Right cardiac atrium (tissue), 5 donors: Measurements from ENCODE around the gene VANGL1. TPM values are rescaled to one million over a fixed set of nuclear protein-coding genes. Genes with fewer than 3 reads are reported as not detected.

Experiments
- ATAC-seq, 2 donors: fragments of 200-7000 bp; cut with Tn5 transposase; one replicate each; pipeline versions ENCODE4 v1.8.0 to v1.9.1; 2020; ENCODE audit warnings: moderate library complexity in 2 of 2, mild to moderate bottlenecking in 1 of 2
- DNase-seq, 3 donors: peaks; one replicate each; pipeline ENCODE4 v3.0.0-alpha.2; 2020
- H3K27ac ChIP-seq: one replicate; pipeline ENCODE4 v1.5.1; 2013; ENCODE audit warnings: mild to moderate bottlenecking, low read length, control low read depth, moderate library complexity
- H3K27me3 ChIP-seq: one replicate; pipeline ENCODE4 v1.6.1; 2013; ENCODE audit not compliant: control insufficient read depth, insufficient read depth
- H3K4me1 ChIP-seq: one replicate; pipeline ENCODE4 v1.6.1; 2013; ENCODE audit warnings: low read length; ENCODE audit not compliant: control insufficient read depth, insufficient read depth
- H3K4me3 ChIP-seq: one replicate; pipeline ENCODE4 v1.5.1; 2013; ENCODE audit warnings: low read length, control low read depth
- H3K9me3 ChIP-seq: one replicate; pipeline ENCODE4 v1.6.1; 2013; ENCODE audit warnings: low read length; ENCODE audit not compliant: control insufficient read depth
- WGBS: extraction: QIAGEN DNeasy Blood & Tissue Kit; methylation state at CpG from one replicate; pipeline ENCODE4 v1.1.7; 2013; 5-methylcytosine and 5-hydroxymethylcytosine counted together
- intact Hi-C, 4 donors: fragments of 100-400 bp; cut with DNase I; formaldehyde crosslinking; loops; one replicate each; pipeline versions ENCODE4 v1.11.0 to v1.14.0; 2022 to 2023
- polyA plus RNA-seq: library from polyadenylated mRNA; stranded (reverse); fragments of 200-250 nt; gene quantifications from one replicate; pipeline ENCODE4 v1.2.3, GENCODE V29; 2013
- total RNA-seq, 4 donors: library from RNA; stranded (reverse); fragmentation: NEBNext Ultra II Directional; extraction: Animal tissue kit (Norgen Biotek cat#: 25700); gene quantifications; one replicate each; pipeline ENCODE4 v1.2.1, GENCODE V29; 2021
- donor health status: healthy with polysubstance abuse.
- donor health status: DM: no; HTN: yes; CAD: no.
- donor health status: DM: no; HTN: no; CAD: no.
- donor health status: DM: no; HTN: yes; CAD: no; lungs with severe emphysema.
- donor health status: DM: yes; HTN: yes; CAD: no.

The VANGL1 gene
- total and polyA plus RNA-seq, 5 donors, result 2.2 to 7.5 (median 6.3) TPM

GRCh38 chr1:115719285-115719684 is 77.5 kb downstream of the VANGL1 start:
- no peaks in the 10 kb centered on the region for H3K4me1 ChIP-seq
- ATAC-seq, result no peak
- intact Hi-C loops, result loop anchor here (5.0 to 10.0 kb wide), 3 partner anchors 43 to 48 kb away; partner anchors contain the start of gene CASQ2 (in 3 of the 4)

GRCh38 chr1:115722221-115722620 is 80.5 kb downstream of the VANGL1 start:
- 95% methylated on average over 1 of the region's 1 CpG for whole genome bisulfite sequencing
- ATAC-seq, result no peak
- no peak overlapping the region for H3K27ac ChIP-seq
- H3K4me3 ChIP-seq, result no peak overlapping the region
- intact Hi-C loops, result no loop called here
- H3K27me3 ChIP-seq, result no peaks in the 10 kb centered on the region
- no peaks in the 10 kb centered on the region for H3K9me3 ChIP-seq
- no peaks in the 10 kb centered on the region for H3K4me1 ChIP-seq
- DNase-seq, result no peak

More at GRCh38 chr1:115719285-115719684, 77.5 kb downstream of the VANGL1 start:
- Histone ChIP-seq H3K27me3 (no peaks in the 10 kb centered on the region), H3K27ac (no peak overlapping the region), H3K9me3 (no peaks in the 10 kb centered on the region), H3K4me3 (no peak overlapping the region)
- 91% methylated on average over 7 of the region's 7 CpGs for WGBS
- DNase-seq, result no peak

- DNase-seq (no peak), ATAC-seq (no peak)
- H3K27me3 ChIP-seq, result no peaks in the 10 kb centered on the region
- WGBS, result 83% methylated on average over 5 of the region's 5 CpGs
- H3K27ac ChIP-seq, result no peak overlapping the region
- intact Hi-C loops, result no loop called here
- no peak overlapping the region for H3K4me3 ChIP-seq
- no peaks in the 10 kb centered on the region for H3K9me3 ChIP-seq
- H3K4me1 ChIP-seq, result peaks cover 2% of the 10 kb centered on the region
Observed at GRCh38 chr1:115723756-115724155, 82.0 kb downstream of the VANGL1 start.

DNA sequence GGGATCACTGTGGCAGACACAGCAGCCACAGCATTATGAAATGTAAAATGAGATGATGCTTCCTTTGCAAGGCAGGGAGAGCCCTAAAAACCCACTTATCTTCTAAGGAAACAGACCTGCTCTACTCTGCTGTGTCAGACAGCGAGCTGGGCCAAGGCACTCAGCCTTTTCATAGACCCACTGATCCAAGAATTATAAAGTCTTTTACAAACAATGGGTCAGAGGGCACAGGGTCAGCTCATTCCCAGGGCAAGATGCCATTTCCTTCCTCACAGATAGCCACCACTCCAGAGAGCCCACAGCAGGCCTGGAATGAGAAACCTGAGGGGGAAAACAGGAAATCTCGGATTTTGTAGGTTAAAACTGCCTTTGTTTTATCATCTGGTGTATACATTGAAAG is 83.8 kb downstream of the VANGL1 start:
- peak; percentile 62 to 74 for ATAC-seq
- Histone ChIP-seq H3K27ac (no peak overlapping the region), H3K4me3 (no peak overlapping the region), H3K4me1 (peaks cover 2% of the 10 kb centered on the region), H3K9me3 (no peaks in the 10 kb centered on the region), H3K27me3 (no peaks in the 10 kb centered on the region)
- WGBS, result 50% methylated on average over 2 of the region's 2 CpGs
- intact Hi-C loops, result loop anchor here in 1 of 4 donors (5.0 kb wide), 1 partner anchor 42 kb away; the partner anchor contains the start of gene CASQ2
- DNase-seq, result peak; percentile 32 to 69 (median 63)

DNA sequence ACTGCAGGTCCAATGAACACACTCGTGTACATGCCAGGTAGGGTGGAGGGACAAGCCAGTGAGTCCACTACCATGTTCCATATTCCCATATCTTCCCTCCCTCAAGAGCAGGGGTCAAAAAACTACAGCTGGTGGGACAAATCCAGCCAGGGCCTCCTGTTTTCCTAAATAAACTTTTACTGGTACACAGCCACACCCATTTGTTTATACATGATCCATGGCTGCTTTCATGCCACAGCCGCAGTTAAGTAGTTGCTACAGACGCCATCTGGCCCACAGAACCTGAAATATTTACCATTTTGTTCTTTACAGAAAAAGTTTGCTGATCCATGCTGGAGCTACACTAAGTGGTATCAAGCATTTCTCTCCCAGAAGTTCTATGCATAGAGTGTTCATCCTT is 84.4 kb downstream of the VANGL1 start:
- Histone ChIP-seq H3K4me1 (peaks cover 2% of the 10 kb centered on the region), H3K9me3 (no peaks in the 10 kb centered on the region), H3K4me3 (no peak overlapping the region), H3K27me3 (no peaks in the 10 kb centered on the region), H3K27ac (no peak overlapping the region)
- intact Hi-C loops, result loop anchor here in 1 of 4 donors (5.0 kb wide), 1 partner anchor 41 kb away; the partner anchor contains the start of gene CASQ2
- ATAC-seq (no peak), DNase-seq (no peak)
- 71% methylated on average over 3 of the region's 3 CpGs for WGBS

GRCh38 chr1:115726570-115726969 is 84.8 kb downstream of the VANGL1 start:
- H3K27ac ChIP-seq, result no peak overlapping the region

GRCh38 chr1:115727706-115728249 is 86.0 kb downstream of the VANGL1 start:
- Histone ChIP-seq H3K4me3 (no peak overlapping the region), H3K27me3 (no peaks in the 10 kb centered on the region), H3K27ac (peak overlapping the region; percentile 65), H3K9me3 (no peaks in the 10 kb centered on the region), H3K4me1 (peaks cover 2% of the 10 kb centered on the region)
- WGBS, result 22% methylated on average over 7 of the region's 7 CpGs
- DNase-seq, result peak; percentile 81 to 87 (median 84)
- ATAC-seq, result peak; percentile 89 to 91
- intact Hi-C loops, result loop anchor here in 1 of 4 donors (5.0 kb wide), 1 partner anchor 40 kb away; the partner anchor contains the start of gene CASQ2

More at GRCh38 chr1:115726570-115726969, 84.8 kb downstream of the VANGL1 start:
- no peak for ATAC-seq
- Histone ChIP-seq H3K4me3 (no peak overlapping the region), H3K27me3 (no peaks in the 10 kb centered on the region), H3K4me1 (peaks cover 2% of the 10 kb centered on the region), H3K9me3 (no peaks in the 10 kb centered on the region)
- intact Hi-C loops, result loop anchor here in 1 of 4 donors (5.0 kb wide), 1 partner anchor 41 kb away; the partner anchor contains the start of gene CASQ2
- no peak for DNase-seq

DNA sequence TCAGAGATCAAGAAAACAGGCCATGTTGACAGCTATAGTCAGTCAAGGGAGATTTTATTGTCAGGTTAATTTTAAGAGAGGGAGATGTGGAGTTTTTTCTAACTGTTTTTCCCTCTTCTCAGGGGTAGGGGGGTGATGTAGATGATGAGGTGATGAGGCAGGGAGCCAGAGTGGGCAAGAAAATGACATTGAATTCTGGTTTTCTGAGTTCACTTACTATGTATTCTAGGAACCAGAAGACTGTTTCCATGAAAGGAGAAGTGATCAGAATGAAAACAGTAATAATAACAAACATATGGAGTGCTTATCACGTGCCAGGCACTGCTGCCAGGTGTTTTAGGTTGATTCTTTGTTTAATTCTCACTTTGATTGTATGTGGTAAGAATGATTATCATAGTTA is 86.6 kb downstream of the VANGL1 start:
- intact Hi-C loops, result loop anchor here in 1 of 4 donors (5.0 kb wide), 1 partner anchor 39 kb away; the partner anchor contains the start of gene CASQ2
- no peak for ATAC-seq

DNA sequence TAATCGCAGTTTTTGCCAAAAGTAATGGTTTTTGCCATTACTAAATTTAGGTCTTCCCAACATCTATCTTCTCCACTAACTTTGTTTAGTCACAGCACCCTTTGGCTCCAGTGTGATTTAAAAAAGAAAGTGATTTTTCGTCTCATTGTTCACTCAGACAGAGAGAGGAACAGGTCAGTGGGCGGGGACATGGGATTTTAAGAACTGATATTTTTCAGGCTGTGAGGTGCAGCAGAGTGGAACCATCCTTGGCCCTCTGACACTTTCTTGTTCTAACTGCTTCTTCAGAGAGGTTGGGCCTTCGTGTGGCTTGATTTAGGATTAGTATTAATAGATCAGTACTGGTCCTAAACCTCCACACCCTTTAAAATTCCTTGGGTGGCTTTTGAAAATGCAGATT is 88.0 kb downstream of the VANGL1 start:
- Histone ChIP-seq H3K27ac (no peak overlapping the region), H3K4me3 (no peak overlapping the region), H3K4me1 (peaks cover 2% of the 10 kb centered on the region), H3K27me3 (no peaks in the 10 kb centered on the region), H3K9me3 (no peaks in the 10 kb centered on the region)
- ATAC-seq, result no peak
- no peak for DNase-seq
- WGBS, result 85% methylated on average over 4 of the region's 4 CpGs
- intact Hi-C loops, result loop anchor here in 1 of 4 donors (5.0 kb wide), 1 partner anchor 38 kb away; the partner anchor contains the start of gene CASQ2

More for the DNA sequence above, 86.6 kb downstream of the VANGL1 start:
- peaks cover 2% of the 10 kb centered on the region for H3K4me1 ChIP-seq
- no peak overlapping the region for H3K27ac ChIP-seq
- 73% methylated on average over 1 of the region's 1 CpG for WGBS
- H3K4me3 ChIP-seq, result no peak overlapping the region
- H3K9me3 ChIP-seq, result no peaks in the 10 kb centered on the region
- H3K27me3 ChIP-seq, result no peaks in the 10 kb centered on the region
- DNase-seq, result no peak

GRCh38 chr1:115732316-115732715 is 90.5 kb downstream of the VANGL1 start:
- ATAC-seq (peak in 1 of 2 donors; percentile 38), DNase-seq (no peak)
- 52% methylated on average over 4 of the region's 4 CpGs for WGBS
- H3K4me3 ChIP-seq, result no peak overlapping the region
- no peaks in the 10 kb centered on the region for H3K27me3 ChIP-seq
- H3K27ac ChIP-seq, result no peak overlapping the region
- H3K4me1 ChIP-seq, result peaks cover 2% of the 10 kb centered on the region
- intact Hi-C loops, result no loop called here
- H3K9me3 ChIP-seq, result no peaks in the 10 kb centered on the region

DNA sequence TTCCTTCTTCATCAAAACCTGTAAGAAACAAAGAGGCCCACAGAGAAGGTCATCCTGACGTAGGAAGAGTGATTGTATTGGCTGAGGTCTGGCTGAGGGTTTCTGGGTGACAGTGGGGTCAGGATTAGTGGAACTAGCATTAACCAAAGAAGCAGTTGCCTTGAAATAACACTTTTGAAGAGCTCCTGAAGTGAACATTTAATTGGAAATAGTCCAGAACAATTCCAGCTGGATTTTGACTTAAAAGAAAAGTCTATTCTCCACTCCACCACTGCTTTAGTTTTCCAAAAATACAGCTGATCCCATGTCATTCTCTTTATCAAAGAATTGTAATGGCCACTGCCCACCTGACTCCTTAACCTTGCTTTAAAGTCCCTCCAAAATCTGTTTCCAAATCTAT is 99.0 kb downstream of the VANGL1 start:
- H3K4me3 ChIP-seq, result no peak overlapping the region
- intact Hi-C loops, result no loop called here
- H3K4me1 ChIP-seq, result no peaks in the 10 kb centered on the region
- H3K27ac ChIP-seq, result no peak overlapping the region
- 45% methylated on average over 1 of the region's 1 CpG for WGBS
- DNase-seq, result no peak
- no peaks in the 10 kb centered on the region for H3K9me3 ChIP-seq
- H3K27me3 ChIP-seq, result no peaks in the 10 kb centered on the region
- ATAC-seq, result no peak
